ENCODE measurements around the gene ZRANB1.
"Not testable (repeated sequence)": the region's sequence is repeated elsewhere in the genome, so short reads cannot be mapped to it uniquely, and the experiment has no call there.

DNA sequence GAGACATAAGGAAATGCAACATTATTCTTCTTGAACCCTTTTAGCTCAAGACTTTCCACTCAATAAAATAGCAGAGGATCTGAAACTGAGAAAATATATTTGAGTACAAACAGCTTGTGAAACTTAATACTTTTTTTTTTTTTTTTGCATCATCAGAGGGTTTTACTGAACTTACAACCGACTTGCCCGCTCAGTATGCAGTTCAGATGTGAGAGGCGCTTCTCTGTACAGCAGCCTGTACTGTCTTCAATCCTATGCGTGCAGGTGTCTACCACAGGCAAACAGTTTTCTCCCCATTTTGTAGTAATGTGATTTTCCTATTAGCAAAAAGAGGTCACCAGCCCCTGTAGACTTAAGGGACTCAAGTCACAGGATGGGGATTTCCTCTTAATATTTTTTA lies 46.8 kb downstream of the ZRANB1 start:
- TF ChIP-seq, protein P1, sequence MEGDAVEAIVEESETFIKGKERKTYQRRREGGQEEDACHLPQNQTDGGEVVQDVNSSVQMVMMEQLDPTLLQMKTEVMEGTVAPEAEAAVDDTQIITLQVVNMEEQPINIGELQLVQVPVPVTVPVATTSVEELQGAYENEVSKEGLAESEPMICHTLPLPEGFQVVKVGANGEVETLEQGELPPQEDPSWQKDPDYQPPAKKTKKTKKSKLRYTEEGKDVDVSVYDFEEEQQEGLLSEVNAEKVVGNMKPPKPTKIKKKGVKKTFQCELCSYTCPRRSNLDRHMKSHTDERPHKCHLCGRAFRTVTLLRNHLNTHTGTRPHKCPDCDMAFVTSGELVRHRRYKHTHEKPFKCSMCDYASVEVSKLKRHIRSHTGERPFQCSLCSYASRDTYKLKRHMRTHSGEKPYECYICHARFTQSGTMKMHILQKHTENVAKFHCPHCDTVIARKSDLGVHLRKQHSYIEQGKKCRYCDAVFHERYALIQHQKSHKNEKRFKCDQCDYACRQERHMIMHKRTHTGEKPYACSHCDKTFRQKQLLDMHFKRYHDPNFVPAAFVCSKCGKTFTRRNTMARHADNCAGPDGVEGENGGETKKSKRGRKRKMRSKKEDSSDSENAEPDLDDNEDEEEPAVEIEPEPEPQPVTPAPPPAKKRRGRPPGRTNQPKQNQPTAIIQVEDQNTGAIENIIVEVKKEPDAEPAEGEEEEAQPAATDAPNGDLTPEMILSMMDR (IDR thresholded peaks at IDR 0.05; ENCODE audit: poor library complexity): not testable (repeated sequence)
- TF ChIP-seq EZH2 (IDR thresholded peaks at IDR 0.05; ENCODE audit: borderline replicate concordance): not testable (repeated sequence)
